ENCODE results near the gene KCNAB2.

KCNAB2 gene

DNA sequence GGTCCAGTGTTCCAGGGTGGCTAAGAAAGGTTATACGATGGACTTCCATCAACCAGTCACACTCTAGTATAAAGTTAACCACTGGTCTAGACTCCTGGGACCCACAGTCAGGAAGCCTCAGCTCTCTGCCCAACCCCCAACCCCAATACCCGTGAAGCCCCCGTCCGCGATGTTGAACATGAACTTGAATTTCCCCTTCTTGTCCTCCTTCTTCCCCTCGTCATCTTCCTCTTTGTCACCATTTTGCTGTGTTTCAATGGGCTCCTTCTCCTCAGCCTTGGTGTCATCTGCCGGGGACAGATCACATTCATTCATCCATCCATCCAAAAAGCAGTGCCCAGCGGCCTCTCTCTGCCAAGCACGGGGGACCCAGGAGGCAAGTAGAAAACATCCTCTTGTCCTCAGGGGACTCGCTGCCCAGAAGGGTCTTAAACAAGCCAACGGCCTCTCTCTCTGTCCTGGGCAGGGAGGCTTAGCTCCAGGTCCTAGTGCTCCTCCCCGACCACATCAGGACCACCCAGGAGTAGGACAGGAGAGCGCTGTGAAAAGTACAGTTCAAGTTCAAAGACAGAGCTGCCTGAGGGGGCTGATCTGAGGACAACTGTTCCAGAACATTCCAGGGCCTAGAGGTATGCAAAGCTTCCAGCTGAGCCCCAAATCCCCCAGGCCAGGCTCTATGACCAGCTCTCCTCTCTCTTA lies 66.5 kb downstream of the KCNAB2 start:
- TF ChIP-seq ZNF274 (IDR thresholded peaks at IDR 0.05; ENCODE audit: low read depth, low read length) = no peak
- H3K4me3 ChIP-seq (ENCODE audit: low read length) = no peak overlapping the region

DNA sequence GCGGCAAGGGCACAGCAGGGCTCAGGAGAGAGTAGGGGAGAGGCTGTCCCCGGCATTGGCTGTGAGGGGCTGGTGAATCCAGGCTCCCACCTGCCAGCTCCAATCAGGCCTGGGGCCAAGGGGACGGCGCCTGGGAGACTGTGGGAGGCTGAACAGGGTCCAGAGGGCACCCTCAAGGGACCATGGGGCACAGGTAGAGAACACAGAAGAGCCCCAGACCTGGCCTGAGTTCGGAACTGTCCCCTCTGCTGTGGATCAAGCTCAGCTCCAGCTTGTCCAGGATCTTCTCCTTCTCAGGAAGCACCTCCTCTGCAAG lies 67.0 kb downstream of the KCNAB2 start:
- TF ChIP-seq ZNF274 (IDR thresholded peaks at IDR 0.05; ENCODE audit: low read depth, low read length) = no peak
- H3K4me3 ChIP-seq (ENCODE audit: low read length) = no peak overlapping the region

DNA sequence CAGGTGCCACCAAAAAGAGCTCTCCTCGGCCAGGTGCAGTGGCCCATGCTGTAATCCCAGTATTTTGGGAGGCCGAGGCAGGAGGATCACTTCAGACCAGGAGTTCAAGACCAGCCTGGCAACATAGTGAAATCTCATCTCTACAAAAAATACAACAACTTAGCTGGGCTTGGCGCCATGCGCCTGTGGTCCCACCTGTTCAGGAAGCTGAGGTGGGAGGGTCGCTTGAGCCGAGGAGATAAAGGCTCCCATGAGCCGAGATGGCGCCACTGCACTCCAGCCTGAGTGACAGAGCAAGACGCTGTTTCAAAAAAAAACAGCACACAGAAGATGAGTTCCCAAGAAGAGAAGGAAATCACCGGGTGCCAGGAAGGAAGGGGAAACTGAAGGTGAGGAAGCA lies 67.4 kb downstream of the KCNAB2 start:
- no peak for TF ChIP-seq ZNF274 (IDR thresholded peaks at IDR 0.05; ENCODE audit: low read depth, low read length)
- H3K4me3 ChIP-seq (ENCODE audit: low read length) = no peak overlapping the region

DNA sequence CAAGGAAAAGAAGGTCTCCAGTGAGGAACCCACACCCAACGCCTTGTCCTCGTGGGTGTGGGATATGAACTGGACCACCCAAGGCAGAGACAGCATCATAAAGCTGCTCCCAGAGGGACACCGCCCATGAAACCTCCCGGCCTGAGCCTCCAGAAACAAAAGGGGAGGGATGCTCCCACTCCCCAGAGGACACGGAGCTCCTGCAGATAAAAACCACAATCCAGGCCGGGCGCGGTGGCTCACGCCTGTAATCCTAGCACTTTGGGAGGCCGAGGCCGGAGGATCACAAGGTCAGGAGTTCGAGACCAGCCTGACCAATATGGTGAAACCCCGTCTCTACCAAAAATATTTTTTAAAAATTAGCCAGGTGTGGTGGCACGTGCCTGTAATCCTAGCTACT lies 68.1 kb downstream of the KCNAB2 start:
- no peak for TF ChIP-seq ZNF274 (IDR thresholded peaks at IDR 0.05; ENCODE audit: low read depth, low read length)
- H3K4me3 ChIP-seq (ENCODE audit: low read length) = no peak overlapping the region

DNA sequence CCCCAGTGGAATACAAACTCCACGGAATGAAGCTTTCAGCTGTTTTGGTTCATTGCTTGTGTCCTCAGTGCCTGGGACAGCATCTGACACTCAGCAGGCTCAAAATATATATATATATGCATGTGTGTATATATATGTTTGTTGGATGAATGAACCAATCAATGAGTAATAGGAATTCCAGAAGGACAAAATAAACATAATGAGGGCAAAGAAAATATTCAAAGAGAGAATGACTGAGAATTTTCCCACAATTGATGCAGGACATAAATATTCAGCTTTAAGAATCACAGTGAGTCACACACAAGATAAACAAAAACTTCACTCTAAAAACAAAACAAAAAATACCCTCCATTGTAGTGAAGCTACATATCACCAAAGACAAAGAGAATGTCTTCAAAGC lies 70.4 kb downstream of the KCNAB2 start:
- no peak overlapping the region for H3K4me3 ChIP-seq (ENCODE audit: low read length)
- no peak for TF ChIP-seq ZNF274 (IDR thresholded peaks at IDR 0.05; ENCODE audit: low read depth, low read length)

DNA sequence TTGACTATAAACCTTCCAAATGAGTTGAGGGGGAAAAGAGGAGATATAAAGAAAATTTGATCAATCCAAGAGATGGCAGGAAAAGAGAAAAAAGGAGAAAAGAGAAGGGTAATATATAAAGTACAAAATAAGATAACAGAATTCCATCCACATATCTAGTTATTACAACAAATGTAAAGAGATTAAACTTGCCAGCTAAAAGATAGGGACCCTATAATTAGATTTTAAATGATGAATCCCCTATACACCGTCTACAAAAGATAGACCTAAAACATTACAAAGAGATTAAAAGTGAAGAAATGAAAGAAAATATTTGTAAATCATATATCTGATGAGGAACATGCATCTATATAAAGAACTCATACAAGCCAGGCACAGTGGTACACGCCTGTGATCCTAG lies 71.4 kb downstream of the KCNAB2 start:
- TF ChIP-seq ZNF274 (IDR thresholded peaks at IDR 0.05; ENCODE audit: low read depth, low read length) = no peak
- H3K4me3 ChIP-seq (ENCODE audit: low read length) = no peak overlapping the region

DNA sequence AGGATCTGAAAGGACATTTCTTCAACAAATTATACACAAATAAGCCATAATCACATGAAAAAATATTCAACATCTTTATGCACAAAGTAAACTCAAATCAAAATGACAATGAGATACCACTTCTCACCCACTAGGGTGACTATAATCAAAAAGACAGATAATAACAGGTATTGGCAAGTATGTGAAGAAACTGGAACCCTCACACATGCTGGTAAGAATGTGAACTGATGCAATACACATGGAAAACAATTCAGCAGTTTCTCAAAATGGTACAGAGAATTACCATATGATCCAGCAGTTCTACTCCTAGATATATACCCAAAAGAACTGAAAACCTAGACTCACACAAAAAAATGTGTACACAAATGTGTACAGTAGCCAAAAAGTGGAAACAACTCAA lies 71.9 kb downstream of the KCNAB2 start:
- no peak for TF ChIP-seq ZNF274 (IDR thresholded peaks at IDR 0.05; ENCODE audit: low read depth, low read length)

DNA sequence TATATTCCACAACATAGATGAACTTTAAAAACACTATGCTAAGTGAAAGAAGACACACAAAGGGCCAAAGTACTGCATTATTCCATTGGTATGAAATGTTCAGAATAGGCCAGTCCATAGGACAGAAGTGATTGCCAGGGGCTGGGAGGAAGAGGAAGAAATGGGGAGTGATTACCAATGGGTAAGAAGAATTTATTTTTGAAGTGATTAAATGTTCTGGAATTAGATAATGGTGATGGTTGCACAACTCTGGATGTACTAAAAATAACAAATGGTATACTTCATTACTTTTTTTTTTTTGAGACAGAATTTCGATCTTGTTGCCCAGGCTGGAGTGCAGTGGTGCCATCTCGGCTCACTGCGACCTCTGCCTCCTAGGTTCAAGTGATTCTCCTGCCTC lies 72.7 kb downstream of the KCNAB2 start:
- TF ChIP-seq ZNF274 (IDR thresholded peaks at IDR 0.05; ENCODE audit: low read depth, low read length) = no peak
- no peak overlapping the region for H3K4me3 ChIP-seq (ENCODE audit: low read length)

More for the DNA sequence above, 71.9 kb downstream of the KCNAB2 start:
- H3K4me3 ChIP-seq (ENCODE audit: low read length) = no peak overlapping the region

DNA sequence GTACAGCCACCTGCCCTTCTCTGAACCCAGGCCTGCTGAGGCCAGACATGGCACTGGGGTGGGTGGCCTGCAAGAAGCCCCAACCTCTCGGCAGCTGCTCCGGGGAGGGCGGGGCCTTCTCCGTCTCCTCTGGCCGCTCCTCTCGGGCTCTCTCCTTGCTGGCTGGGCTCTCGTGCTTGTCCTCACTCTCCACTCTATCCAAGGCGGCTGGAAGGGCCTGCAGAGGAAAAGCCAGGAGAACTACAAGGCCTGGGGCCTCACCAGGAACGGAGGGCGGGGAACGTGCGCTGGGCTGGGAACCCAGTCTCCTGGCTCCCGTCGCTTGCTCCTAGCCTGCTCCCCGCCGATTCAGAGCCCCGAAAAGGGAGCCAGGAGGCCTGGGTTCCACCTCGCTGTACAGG lies 75.3 kb downstream of the KCNAB2 start:
- H3K4me3 ChIP-seq (ENCODE audit: low read length) = no peak overlapping the region
- TF ChIP-seq ZNF274 (IDR thresholded peaks at IDR 0.05; ENCODE audit: low read depth, low read length) = no peak

DNA sequence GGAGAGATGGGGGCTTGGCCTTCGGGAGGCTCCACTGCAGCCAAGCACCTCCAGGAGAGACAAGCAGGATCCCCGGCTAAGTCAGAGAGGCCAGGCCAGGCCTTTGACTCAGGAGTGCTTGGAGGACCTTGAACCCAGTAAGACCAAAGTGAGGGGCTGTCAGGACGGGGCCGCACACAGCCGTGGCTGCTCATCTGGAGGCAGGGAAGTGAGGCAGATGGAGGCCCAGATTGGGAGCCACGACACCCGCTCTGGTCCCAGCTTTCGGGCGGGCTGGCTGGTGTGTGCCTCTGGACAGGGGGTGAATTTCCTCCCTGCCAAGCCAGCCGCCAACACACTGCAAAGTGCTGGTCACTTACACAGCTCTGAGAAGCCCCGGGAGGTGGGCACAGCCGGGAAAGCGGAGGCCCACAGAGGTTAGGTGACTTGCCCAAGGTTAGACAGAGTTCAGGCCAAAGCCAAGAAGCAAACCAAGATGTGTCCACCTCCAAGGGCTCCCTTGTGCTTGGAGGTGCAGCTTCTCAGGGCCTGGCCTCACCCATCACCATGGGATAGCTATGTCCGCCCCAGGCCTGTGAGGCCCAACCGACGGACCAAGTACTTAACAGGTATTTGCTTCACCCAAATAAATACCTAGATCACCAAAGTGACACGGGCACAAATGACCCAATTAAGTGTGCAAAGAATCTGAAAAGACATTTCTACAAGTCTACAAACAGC lies 76.1 kb downstream of the KCNAB2 start:
- H3K4me3 ChIP-seq (ENCODE audit: low read length) = no peak overlapping the region
- no peak for TF ChIP-seq ZNF274 (IDR thresholded peaks at IDR 0.05; ENCODE audit: low read depth, low read length)

DNA sequence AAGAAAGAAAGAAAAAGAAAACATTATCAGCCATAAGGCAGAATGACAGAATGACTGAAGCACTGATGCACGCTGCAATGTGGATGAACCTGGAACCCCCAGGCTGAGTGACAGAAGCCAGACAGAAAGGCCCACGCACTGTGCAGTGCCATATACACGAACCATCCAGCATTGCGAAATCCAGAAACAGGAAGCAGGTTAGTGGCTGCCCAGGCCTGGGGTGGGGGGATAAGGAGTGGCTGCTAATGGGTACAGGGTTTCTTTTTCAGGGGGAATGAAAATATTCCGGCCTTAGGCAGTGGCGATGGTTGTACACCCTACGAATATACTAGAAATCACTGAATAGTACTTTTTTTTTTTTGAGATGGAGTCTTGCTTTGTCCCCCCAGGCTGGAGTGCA lies 77.4 kb downstream of the KCNAB2 start:
- no peak overlapping the region for H3K4me3 ChIP-seq (ENCODE audit: low read length)
- TF ChIP-seq ZNF274 (IDR thresholded peaks at IDR 0.05; ENCODE audit: low read depth, low read length) = no peak

DNA sequence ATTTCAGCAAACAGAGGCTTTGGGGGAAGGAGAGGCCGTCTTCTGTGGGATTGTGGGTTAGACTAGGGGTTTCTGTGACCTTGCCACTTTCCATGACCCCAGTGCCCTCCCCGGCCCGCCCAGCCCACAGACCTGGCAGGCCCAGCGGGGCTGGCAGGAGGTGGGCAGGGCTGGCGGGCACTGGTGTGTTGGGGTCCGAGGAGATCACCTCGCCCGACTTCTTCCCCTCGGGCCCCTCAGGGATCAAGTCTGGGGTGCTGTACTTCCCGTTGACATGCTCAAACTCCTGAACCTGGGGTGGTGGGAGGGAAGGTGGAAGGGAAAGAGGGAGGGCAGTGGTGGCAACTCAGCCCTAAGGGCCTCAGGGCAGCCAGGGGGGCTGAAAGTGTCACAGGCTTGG lies 78.1 kb downstream of the KCNAB2 start:
- no peak overlapping the region for H3K4me3 ChIP-seq (ENCODE audit: low read length)
- TF ChIP-seq ZNF274 (IDR thresholded peaks at IDR 0.05; ENCODE audit: low read depth, low read length) = no peak

DNA sequence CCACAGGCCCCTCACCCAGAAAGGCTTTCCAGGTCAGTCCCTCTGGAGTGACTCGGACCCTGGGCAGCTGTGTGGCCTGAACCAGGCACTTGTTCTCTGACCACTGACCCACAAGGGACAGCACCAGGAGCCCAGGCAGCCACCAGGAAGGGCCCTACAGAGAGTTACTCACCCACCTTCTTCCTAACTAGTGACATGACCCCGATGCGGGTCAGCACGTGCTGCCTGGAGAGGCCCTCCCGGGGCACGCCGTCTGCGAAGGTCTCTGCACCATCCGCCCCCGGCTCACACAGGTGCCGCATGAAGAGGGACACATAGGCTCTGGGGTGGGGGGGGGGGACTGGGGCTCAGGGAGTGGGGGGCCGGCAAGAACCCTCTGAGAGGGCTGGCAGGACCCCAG lies 78.7 kb downstream of the KCNAB2 start:
- no peak overlapping the region for H3K4me3 ChIP-seq (ENCODE audit: low read length)
- TF ChIP-seq ZNF274 (IDR thresholded peaks at IDR 0.05; ENCODE audit: low read depth, low read length) = no peak

DNA sequence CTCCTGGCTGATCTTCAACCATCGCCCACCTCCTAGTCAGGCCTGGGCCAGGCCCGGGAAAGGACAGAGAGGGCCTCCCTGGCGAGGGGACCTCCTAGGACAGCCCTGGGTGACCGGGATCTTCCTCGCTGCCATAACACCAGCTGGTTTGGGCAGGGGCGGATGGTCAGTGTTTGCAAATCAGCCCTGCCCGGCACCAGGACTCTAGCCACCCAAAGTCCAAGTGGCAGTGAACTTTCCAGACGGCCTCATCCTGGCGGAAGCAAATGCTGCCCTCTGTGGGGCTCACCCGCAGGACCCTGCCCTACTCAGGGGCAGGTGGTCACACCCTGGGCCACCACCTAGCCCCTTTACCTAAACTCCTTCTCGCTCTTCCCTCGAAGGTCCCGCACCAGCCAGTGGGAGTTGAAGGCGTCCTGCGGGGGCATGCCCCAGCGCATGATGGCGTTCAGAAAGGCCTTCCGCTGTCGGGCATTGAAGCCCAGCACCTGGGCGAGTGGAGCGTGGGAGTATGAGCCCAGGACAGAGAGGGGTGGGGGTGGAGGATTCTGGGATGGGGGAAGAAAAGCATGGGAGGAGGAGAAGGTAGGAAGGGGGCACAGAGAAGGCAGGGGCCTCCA lies 79.2 kb downstream of the KCNAB2 start:
- H3K4me3 ChIP-seq (ENCODE audit: low read length) = no peak overlapping the region
- no peak for TF ChIP-seq ZNF274 (IDR thresholded peaks at IDR 0.05; ENCODE audit: low read depth, low read length)

DNA sequence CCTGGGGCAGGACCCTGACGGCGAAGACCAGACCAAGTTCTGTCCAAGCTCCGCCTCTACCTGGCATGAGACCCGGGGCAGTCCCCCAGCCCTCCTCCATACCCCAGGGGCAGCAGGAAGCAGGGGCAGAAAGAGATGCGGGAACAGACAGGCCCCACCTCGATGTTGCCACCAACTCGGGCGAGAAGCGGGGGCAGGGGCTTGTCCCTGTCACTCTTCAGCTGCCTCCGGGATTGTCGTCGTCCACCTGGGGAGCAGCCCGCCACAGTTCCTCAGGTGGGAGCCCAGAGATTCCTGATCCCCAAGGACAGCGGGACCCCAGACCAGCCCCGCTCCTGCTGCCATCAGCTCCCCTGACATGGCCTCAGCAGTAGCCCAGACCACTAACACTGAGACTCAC lies 79.7 kb downstream of the KCNAB2 start:
- TF ChIP-seq ZNF274 (IDR thresholded peaks at IDR 0.05; ENCODE audit: low read depth, low read length) = no peak
- no peak overlapping the region for H3K4me3 ChIP-seq (ENCODE audit: low read length)
